OCI-LY1 (cell line): Measurements from ENCODE around the gene PLEK.

Experiments
- H2AFZ ChIP-seq: fragments of 200-600 bp; sonication (generic), shearing (Covaris generic); 2 replicates; pipeline ENCODE4 v1.6.0; 2014; ENCODE audit warnings: antibody characterized with exemption, mild to moderate bottlenecking, low read length
- H3F3A ChIP-seq: fragments of 200-600 bp; sonication (generic), shearing (Covaris generic); 2 replicates; pipeline ENCODE4 v1.6.0; 2014; ENCODE audit warnings: mild to moderate bottlenecking, antibody characterized with exemption, low read length, moderate library complexity; ENCODE audit not compliant: insufficient read depth
- H3K27ac ChIP-seq: fragments of 200-600 bp; sonication (generic); 2 replicates; pipeline ENCODE4 v1.5.1; 2014; ENCODE audit warnings: low read length, mixed run types, mild to moderate bottlenecking, low read depth; ENCODE audit not compliant: poor library complexity, severe bottlenecking
- H3K27me3 ChIP-seq: fragments of 200-600 bp; sonication (generic); 2 replicates; pipeline ENCODE4 v1.6.0; 2014; ENCODE audit warnings: antibody characterized with exemption, mild to moderate bottlenecking, low read length, moderate library complexity; ENCODE audit not compliant: insufficient read depth
- H3K36me3 ChIP-seq: fragments of 200-600 bp; sonication (generic); 2 replicates; pipeline ENCODE4 v1.6.1; 2014; ENCODE audit warnings: mild to moderate bottlenecking, antibody characterized with exemption, low read length, moderate library complexity, mixed read lengths; ENCODE audit not compliant: insufficient read depth
- H3K4me1 ChIP-seq: fragments of 200-600 bp; sonication (generic); 2 replicates; pipeline ENCODE4 v1.5.1; 2014; ENCODE audit warnings: mild to moderate bottlenecking, low read length, moderate library complexity; ENCODE audit not compliant: insufficient read depth, severe bottlenecking
- H3K4me2 ChIP-seq: fragments of 200-600 bp; sonication (generic), shearing (Covaris generic); 2 replicates; pipeline ENCODE4 v1.6.1; 2014; ENCODE audit warnings: low read length
- H3K4me3 ChIP-seq: fragments of 200-600 bp; sonication (generic); 2 replicates; pipeline ENCODE4 v1.5.1; 2014; ENCODE audit warnings: low read length, low read depth, mild to moderate bottlenecking, mixed read lengths; ENCODE audit not compliant: poor library complexity, severe bottlenecking
- H3K79me2 ChIP-seq: fragments of 200-600 bp; shearing (Covaris generic); 2 replicates; pipeline ENCODE4 v1.6.1; 2016; ENCODE audit warnings: mixed run types, low read length, mixed read lengths; ENCODE audit not compliant: insufficient read depth
- H3K9ac ChIP-seq: fragments of 200-600 bp; sonication (generic), shearing (Covaris generic); 2 replicates; pipeline ENCODE4 v1.6.1; 2014; ENCODE audit warnings: mild to moderate bottlenecking, low read length, mixed read lengths
- H3K9me2 ChIP-seq: fragments of 200-600 bp; sonication (generic), shearing (Covaris generic); 2 replicates; pipeline ENCODE4 v1.6.1; 2014; ENCODE audit warnings: low read depth, mild to moderate bottlenecking, low read length, mixed read lengths
- H3K9me3 ChIP-seq: fragments of 200-600 bp; shearing (Covaris generic); 2 replicates; pipeline ENCODE4 v1.6.1; 2014; ENCODE audit warnings: low read length, mixed read lengths
- H4K20me1 ChIP-seq: fragments of 200-600 bp; sonication (generic), shearing (Covaris generic); 2 replicates; pipeline ENCODE4 v1.6.0; 2016; ENCODE audit warnings: mild to moderate bottlenecking, low read length; ENCODE audit not compliant: insufficient read depth
- CTCF ChIP-seq: fragments of 200-600 bp; sonication (generic), shearing (Covaris generic); IDR thresholded peaks from 2 replicates; pipeline ENCODE4 v1.5.1; 2017; ENCODE audit warnings: mild to moderate bottlenecking, antibody characterized with exemption, low read length, moderate library complexity, mixed read lengths
- EZH2 ChIP-seq: fragments of 200-600 bp; sonication (generic), shearing (Covaris generic); IDR thresholded peaks from 2 replicates; pipeline ENCODE4 v1.8.0; 2017; ENCODE audit warnings: borderline replicate concordance, mixed run types, mild to moderate bottlenecking, antibody characterized with exemption, low read length, moderate library complexity, mixed read lengths

The PLEK gene

DNA sequence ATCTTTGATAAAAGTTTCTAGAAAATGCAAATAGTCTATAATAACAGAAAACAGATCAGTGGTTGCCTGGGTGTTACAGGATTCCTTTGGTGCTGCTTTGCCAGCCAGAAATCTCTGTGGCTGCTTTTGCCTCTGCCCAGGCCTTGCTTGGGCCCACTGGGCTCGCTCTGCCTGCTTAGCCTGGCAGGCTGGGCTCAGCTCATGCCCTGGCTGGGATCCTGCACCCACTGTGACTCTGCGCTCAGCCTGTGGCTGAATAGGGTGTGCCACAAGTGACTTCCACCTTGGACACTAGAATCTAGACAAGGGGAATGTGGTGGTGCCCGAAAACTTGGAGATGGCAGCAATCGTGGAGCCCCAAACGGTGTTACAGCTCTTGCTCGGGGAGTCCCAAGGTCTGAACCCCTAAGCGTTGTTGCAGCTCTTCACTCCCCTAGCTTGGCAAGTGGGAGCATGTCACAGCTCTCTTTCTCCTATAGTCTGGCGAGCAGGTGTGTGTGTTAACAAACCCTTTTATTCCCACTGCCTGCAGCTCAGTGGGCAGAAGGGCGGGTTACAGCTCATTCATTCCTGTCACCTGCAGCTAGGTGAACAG lies 51.1 kb downstream of the PLEK start:
- Histone ChIP-seq H3K4me3 (no peak overlapping the region), H3K9me3 (0 out of 2 replicates have a peak, but pooled peaks cover 3% of the 10 kb centered on the region), H3K9ac (no peak overlapping the region), H4K20me1 (no peaks in the 10 kb centered on the region), H3K9me2 (no peaks in the 10 kb centered on the region), H3K4me1 (peaks cover 38% of the 10 kb centered on the region), H3K79me2 (no peaks in the 10 kb centered on the region), H3K27ac (no peak overlapping the region), H3F3A (no peaks in the 10 kb centered on the region), H3K36me3 (no peaks in the 10 kb centered on the region), H2AFZ (no peak overlapping the region), H3K27me3 (no peaks in the 10 kb centered on the region), H3K4me2 (no peak overlapping the region)
- TF ChIP-seq EZH2 (no peak), CTCF (no peak)

DNA sequence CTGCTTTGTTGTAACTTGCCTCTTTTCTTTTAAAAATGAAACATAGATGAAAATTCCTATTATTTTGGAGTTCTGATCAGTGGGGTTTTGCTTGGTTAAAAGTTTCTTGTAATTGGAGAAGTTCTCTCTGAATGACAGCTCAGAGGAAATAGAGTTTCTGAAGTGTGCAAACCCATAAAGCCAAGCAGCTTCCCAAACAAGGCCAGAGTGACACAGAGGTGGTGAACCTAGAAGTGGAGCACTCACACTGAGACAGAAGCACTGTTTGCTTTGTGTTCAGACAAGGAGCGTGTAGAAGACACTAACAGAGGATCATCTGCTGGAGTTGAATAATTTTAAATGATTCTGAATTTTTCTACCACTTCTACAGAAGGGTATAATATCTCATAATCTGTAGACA lies 52.8 kb downstream of the PLEK start:
- no peaks in the 10 kb centered on the region for H3K9me2 ChIP-seq
- no peak for TF ChIP-seq EZH2
- TF ChIP-seq CTCF = no peak
- peak overlapping the region; percentile 41 for H3K27ac ChIP-seq
- H3K9me3 ChIP-seq = 0 out of 2 replicates have a peak, but pooled peaks cover 3% of the 10 kb centered on the region
- H3K9ac ChIP-seq = no peak overlapping the region
- H2AFZ ChIP-seq = peak overlapping the region; percentile 81; the same call in 1 of the 2 replicates
- no peaks in the 10 kb centered on the region for H3F3A ChIP-seq
- H3K4me1 ChIP-seq = peaks cover 20% of the 10 kb centered on the region
- H3K36me3 ChIP-seq = no peaks in the 10 kb centered on the region
- no peaks in the 10 kb centered on the region for H3K79me2 ChIP-seq
- no peaks in the 10 kb centered on the region for H4K20me1 ChIP-seq
- no peaks in the 10 kb centered on the region for H3K27me3 ChIP-seq
- no peak overlapping the region for H3K4me3 ChIP-seq
- H3K4me2 ChIP-seq = no peak overlapping the region

DNA sequence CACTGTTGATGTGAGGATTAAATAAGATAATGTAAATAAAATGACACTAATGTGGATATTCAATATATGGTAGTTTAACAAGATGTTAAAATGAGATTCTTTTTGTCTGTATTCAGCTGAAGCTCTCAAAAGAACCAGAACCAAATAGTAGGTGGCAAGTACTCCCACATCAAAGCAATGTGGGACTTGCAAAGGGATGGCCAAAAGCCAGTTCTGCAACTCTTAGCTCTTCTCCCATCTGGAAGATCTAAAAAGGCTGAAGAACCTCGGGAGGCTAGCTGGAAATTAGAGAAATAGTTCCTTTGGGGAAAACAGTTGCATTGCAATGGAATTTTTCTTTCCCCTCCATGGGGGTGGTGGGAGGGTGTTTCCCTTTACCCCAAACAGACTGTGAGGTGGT lies 53.3 kb downstream of the PLEK start:
- Histone ChIP-seq H3K9me3 (0 out of 2 replicates have a peak, but pooled peaks cover 3% of the 10 kb centered on the region), H3K27ac (peak overlapping the region; percentile 41), H3F3A (no peaks in the 10 kb centered on the region), H3K36me3 (no peaks in the 10 kb centered on the region), H3K4me1 (peaks cover 22% of the 10 kb centered on the region), H3K9me2 (no peaks in the 10 kb centered on the region), H2AFZ (no peak overlapping the region), H3K27me3 (no peaks in the 10 kb centered on the region), H3K79me2 (no peaks in the 10 kb centered on the region), H3K4me2 (no peak overlapping the region), H4K20me1 (no peaks in the 10 kb centered on the region), H3K4me3 (no peak overlapping the region), H3K9ac (no peak overlapping the region)
- no peak for TF ChIP-seq CTCF
- no peak for TF ChIP-seq EZH2
